Embryonic facial prominence (tissue), 1 donor: Measurements from ENCODE around the gene GLS.
"Not testable (repeated sequence)": the region's sequence is repeated elsewhere in the genome, so short reads cannot be mapped to it uniquely, and the experiment has no call there.

Experiments used
- DNase-seq: peaks from one replicate; pipeline ENCODE4 v3.0.0-alpha.2; 2016; ENCODE audit errors: extremely low spot score

The GLS gene

GRCh38 chr2:190855245-190855644 is 25.4 kb upstream of the GLS start:
- no peak for DNase-seq

- DNase-seq, result no peak
Observed at GRCh38 chr2:190856985-190857384, 23.6 kb upstream of the GLS start.

GRCh38 chr2:190858817-190859216 is 21.8 kb upstream of the GLS start:
- no peak for DNase-seq

GRCh38 chr2:190859347-190860297 is 21.0 kb upstream of the GLS start:
- DNase-seq, result no peak

GRCh38 chr2:190860985-190861680 is 19.5 kb upstream of the GLS start:
- DNase-seq, result no peak

GRCh38 chr2:190862128-190862527 is 18.5 kb upstream of the GLS start:
- not testable (repeated sequence) for DNase-seq

- no peak for DNase-seq
Observed at GRCh38 chr2:190862571-190862991, 18.0 kb upstream of the GLS start.

- DNase-seq, result no peak
Observed at GRCh38 chr2:190863946-190864345, 16.7 kb upstream of the GLS start.

- no peak for DNase-seq
Observed at GRCh38 chr2:190864375-190864774, 16.2 kb upstream of the GLS start.

- no peak for DNase-seq
Observed at GRCh38 chr2:190867212-190867611, 13.4 kb upstream of the GLS start.

- DNase-seq, result no peak
Observed at GRCh38 chr2:190867832-190868231, 12.8 kb upstream of the GLS start.

- DNase-seq, result no peak
Observed at GRCh38 chr2:190869721-190870120, 10.9 kb upstream of the GLS start.

- not testable (repeated sequence) for DNase-seq
Observed at GRCh38 chr2:190873451-190873850, 7.2 kb upstream of the GLS start.

GRCh38 chr2:190875891-190876290 is 4.7 kb upstream of the GLS start:
- DNase-seq, result no peak

GRCh38 chr2:190876631-190877030 is 4.0 kb upstream of the GLS start:
- DNase-seq, result no peak

GRCh38 chr2:190877436-190877835 is 3.2 kb upstream of the GLS start:
- no peak for DNase-seq

- no peak for DNase-seq
Observed at GRCh38 chr2:190879474-190880377, 895 bp upstream of the GLS start.

GRCh38 chr2:190881084-190881597 is 520 bp downstream of the GLS start:
- DNase-seq, result no peak

GRCh38 chr2:190881598-190882410 is 1.2 kb downstream of the GLS start:
- DNase-seq, result peak; percentile 62

- DNase-seq, result no peak
Observed at GRCh38 chr2:190882411-190882766, 1.8 kb downstream of the GLS start.
